Esophagus muscularis mucosa (tissue), 3 donors: ENCODE results near the gene TRERF1.

Source experiments
- CTCF ChIP-seq, 3 experiments: fragments of 200-600 bp in 2 of 3; fragments of 450-650 bp in 1 of 3; sonication (generic) in 2 of 3; IDR thresholded peaks; one replicate each; pipeline ENCODE4 v1.5.1; 2017 to 2019; ENCODE audit warnings: antibody characterized with exemption in 3 of 3, mild to moderate bottlenecking in 2 of 3, moderate library complexity in 1 of 3
- EP300 ChIP-seq: sonication (generic); formaldehyde crosslinking; IDR thresholded peaks from one replicate; pipeline ENCODE4 v1.6.1; 2017; ENCODE audit warnings: antibody characterized with exemption

- TF ChIP-seq EP300 (no peak), CTCF (IDR thresholded peaks at IDR 0.05) (no peak)
Observed at GRCh38 chr6:42454428-42454791, 2.7 kb upstream of the TRERF1 start.
